PFSK-1 (cell line): ENCODE results near the gene HID1.

Source experiments
- POLR2AphosphoS5 ChIP-seq: IDR thresholded peaks from 2 replicates; pipeline ENCODE4 v1.6.1; 2012; ENCODE audit warnings: low read depth, mild to moderate bottlenecking, control low read depth, low read length, moderate library complexity
- REST ChIP-seq, 2 experiments: IDR thresholded peaks; 2 replicates each; pipeline versions ENCODE4 v1.6.1 to v1.8.0; 2011 to 2012; ENCODE audit warnings: low read depth in 2 of 2, low read length in 2 of 2, control low read depth in 1 of 2, inconsistent platforms in 1 of 2, mild to moderate bottlenecking in 1 of 2, moderate library complexity in 1 of 2; ENCODE audit not compliant: insufficient read depth in 1 of 2
- TAF1 ChIP-seq: IDR thresholded peaks from 2 replicates; pipeline ENCODE4 v1.6.1; 2012; ENCODE audit warnings: low read length, control low read depth, borderline replicate concordance; ENCODE audit not compliant: insufficient read depth

GRCh38 chr17:75011401-75012095 lies 39.0 kb upstream of the HID1 start:
- no peak for TF ChIP-seq POLR2AphosphoS5
- TF ChIP-seq TAF1: no peak
- TF ChIP-seq REST (IDR thresholded peaks at IDR 0.05; ENCODE audit: insufficient read depth in 1 of 2, low read depth in 2 of 2, low read length in 2 of 2): no peak
